ENCODE data around the gene OGG1.

Gene OGG1

DNA sequence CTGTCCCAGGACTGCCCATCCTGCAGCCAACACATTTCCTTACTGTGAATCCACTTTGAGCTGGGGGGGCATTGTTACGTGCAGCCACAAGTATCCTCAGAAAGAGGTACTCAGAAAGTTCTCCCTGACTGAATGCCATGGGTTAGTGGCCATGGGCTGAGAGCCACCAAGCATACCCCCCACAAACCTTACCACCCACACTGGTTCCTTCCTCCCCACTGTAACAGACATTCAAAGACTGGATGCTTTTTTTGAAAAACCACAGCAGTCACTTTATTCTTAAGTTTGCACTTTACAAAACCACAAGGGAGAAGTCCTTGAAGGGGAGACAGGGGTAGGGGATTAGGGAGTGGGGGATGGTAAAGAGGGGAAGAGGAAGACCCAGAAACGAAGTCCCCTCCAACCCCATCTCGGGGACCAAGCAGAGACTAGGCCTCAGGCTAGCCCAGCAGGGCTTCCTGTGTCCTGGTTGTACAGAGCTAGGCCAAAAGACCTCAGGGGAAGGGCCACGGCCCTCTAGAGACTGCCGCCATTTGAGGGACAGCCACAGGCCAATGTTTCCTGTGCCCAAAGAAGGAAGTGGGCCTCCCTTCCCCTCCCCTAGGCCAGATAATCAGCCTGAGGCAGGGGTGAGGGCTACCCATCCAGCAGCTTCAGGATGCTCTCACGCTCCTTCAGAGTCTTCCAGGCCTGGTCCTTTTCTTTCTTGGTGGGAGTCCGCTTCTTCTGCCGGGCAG is 30.1 kb downstream of the OGG1 start:
- DNase-seq (ENCODE audit: extremely low read depth, low read depth) = no peak
- TF ChIP-seq, protein P1, sequence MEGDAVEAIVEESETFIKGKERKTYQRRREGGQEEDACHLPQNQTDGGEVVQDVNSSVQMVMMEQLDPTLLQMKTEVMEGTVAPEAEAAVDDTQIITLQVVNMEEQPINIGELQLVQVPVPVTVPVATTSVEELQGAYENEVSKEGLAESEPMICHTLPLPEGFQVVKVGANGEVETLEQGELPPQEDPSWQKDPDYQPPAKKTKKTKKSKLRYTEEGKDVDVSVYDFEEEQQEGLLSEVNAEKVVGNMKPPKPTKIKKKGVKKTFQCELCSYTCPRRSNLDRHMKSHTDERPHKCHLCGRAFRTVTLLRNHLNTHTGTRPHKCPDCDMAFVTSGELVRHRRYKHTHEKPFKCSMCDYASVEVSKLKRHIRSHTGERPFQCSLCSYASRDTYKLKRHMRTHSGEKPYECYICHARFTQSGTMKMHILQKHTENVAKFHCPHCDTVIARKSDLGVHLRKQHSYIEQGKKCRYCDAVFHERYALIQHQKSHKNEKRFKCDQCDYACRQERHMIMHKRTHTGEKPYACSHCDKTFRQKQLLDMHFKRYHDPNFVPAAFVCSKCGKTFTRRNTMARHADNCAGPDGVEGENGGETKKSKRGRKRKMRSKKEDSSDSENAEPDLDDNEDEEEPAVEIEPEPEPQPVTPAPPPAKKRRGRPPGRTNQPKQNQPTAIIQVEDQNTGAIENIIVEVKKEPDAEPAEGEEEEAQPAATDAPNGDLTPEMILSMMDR (IDR thresholded peaks at IDR 0.05; ENCODE audit: low read depth, low read length) = no peak

- DNase-seq (ENCODE audit: extremely low read depth, low read depth) = no peak
- TF ChIP-seq, protein P1 (IDR thresholded peaks at IDR 0.05; ENCODE audit: low read depth, low read length) = no peak
Observed at GRCh38 chr3:9780458-9780812, 30.7 kb downstream of the OGG1 start.

- TF ChIP-seq, protein P1 (IDR thresholded peaks at IDR 0.05; ENCODE audit: low read depth, low read length) = no peak
- DNase-seq (ENCODE audit: extremely low read depth, low read depth) = no peak
Observed at GRCh38 chr3:9780910-9781309, 31.2 kb downstream of the OGG1 start.

DNA sequence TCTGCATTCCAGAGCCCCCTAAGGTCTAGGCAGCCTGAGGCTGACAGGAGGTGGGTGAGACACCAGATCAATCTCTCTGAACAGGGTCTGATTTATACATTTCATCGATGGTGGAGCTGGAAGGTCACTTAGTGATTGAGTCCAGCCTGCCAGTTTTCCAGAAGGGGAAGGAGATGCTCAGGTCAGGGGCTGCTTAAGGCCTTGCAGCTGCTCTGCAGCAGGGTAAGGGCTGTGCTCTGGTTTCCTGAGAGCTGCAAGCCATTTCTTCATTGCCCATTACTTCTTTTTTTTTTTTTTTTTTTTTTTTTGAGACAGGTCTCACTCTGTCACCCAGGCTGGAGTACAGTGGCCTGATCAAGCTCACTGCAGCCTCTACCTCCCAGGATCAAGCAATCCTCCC is 31.8 kb downstream of the OGG1 start:
- TF ChIP-seq, protein P1 (IDR thresholded peaks at IDR 0.05; ENCODE audit: low read depth, low read length) = no peak
- no peak for DNase-seq (ENCODE audit: extremely low read depth, low read depth)

DNA sequence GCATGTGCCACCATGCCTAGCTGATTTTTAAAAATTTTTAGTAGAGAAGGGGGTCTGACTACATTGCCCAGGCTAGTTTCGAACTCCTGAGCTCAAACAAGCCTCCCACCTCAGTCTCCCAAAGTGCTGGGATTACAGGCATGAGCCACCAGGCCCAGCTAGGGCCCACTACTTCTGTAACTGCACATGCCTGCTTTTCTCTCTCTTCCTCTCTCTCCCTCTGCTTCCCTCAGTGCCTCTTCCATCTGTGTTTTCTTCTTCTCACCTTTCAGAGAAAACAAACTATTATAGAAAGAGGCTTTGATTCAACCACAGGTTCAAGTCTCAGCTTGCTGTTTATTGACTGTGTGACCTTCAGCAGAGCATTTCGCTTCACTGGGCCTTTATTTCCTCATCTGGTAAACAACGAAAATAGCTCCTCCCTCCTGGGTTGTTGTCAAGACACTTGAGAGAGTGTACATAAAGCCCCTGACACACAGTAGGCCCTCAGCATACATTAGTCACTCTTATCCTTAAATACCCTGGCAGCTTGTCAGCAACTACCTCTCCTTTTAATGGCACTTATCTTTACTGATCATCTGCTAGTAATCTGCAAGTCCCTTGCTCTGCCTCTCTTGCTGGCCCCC is 32.3 kb downstream of the OGG1 start:
- TF ChIP-seq, protein P1 (IDR thresholded peaks at IDR 0.05; ENCODE audit: low read depth, low read length) = no peak
- DNase-seq (ENCODE audit: extremely low read depth, low read depth) = no peak

GRCh38 chr3:9782770-9783169 is 33.0 kb downstream of the OGG1 start:
- DNase-seq (ENCODE audit: extremely low read depth, low read depth) = no peak
- TF ChIP-seq, protein P1 (IDR thresholded peaks at IDR 0.05; ENCODE audit: low read depth, low read length) = no peak

DNA sequence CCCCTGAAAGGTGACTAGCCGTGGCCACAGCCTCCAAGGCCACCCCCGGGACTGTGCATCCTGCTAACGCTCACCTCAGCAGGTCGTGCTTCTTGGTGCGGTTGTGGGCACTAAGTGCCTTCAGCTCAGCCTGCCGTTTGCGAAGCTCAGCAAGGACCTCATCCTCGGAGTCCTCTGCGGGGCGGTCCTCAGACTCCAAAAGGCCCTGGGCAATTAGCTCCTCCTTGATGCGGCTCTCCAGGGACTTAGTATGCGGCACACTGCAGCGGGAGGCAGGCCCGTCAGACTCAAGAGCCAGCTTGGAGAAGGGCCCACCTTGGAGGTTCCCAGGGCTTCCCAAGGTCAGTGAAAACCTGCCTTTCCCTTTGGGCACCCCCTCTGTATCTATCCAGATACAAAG is 34.2 kb downstream of the OGG1 start:
- no peak for DNase-seq (ENCODE audit: extremely low read depth, low read depth)
- TF ChIP-seq, protein P1 (IDR thresholded peaks at IDR 0.05; ENCODE audit: low read depth, low read length) = no peak

Measured in AG09319 (cell line).